GM20431 (cell line): ENCODE results near the gene FEN1.

ENCODE experiments used
- in situ Hi-C: fragments of 300-500 bp; cut with MseI, MboI; formaldehyde crosslinking; loops from one replicate; pipeline ENCODE4 v1.15.0; 2020; ENCODE audit warnings: low sequenced_read_pairs; ENCODE audit not compliant: unreplicated experiment

Gene FEN1

DNA sequence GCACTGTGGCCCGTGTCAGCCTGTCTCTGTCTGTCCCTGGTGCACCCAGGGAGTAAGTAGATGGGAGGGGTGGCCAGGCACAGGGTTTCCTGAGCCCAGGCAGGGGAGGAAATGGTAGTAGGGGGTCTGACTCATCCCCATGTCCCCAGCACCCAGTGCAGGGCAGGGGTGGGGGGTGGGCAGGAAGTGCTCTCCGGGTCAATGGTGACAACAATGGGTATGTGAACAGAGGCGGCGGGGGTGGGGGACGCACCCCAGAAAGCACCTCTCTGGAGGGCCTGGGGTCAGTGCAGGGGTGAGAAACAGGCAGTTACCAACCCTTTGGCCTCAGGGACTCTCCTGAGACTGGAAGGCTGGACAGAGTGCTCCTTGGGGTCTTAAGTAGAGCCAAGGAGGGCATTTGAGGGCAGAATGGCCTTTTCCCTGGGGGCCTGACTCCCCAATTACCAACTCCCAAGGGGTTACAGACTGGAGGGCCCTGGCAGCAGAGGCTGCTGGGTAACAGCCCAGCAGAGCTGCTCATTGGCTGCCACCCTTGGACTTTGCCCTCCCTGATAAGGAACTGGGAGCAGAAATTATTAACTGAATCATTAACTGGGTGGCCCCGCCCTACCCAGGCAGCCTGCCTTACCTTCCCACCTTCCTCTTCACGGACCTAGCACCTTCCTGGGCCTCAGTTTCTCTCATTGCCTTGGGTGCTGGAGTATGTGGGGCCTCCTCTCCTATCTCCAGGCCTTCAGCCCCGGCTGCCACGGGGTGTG lies 36.1 kb upstream of the FEN1 start:
- in situ Hi-C loops: no loop called here

GRCh38 chr11:61757213-61757862 lies 35.4 kb upstream of the FEN1 start:
- in situ Hi-C loops: no loop called here

DNA sequence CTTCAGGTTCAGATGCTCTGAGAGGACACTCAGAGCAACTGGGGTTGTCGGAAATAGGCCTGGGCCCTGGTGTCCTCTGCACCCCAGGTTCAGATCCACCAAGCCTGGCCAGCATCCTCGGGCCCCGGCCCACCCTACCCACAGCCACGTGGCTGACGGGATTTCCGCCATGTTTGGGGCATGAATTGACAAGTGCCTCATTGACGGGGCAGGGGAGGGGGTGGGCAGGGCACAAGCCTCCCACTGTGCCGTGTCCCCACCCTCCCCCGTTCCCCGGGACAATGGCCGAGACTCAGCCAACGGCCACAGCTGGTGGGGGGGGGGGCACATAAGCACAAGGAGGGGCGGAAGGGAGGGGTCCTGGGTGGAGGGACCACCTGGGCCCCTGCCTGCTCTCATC lies 31.8 kb upstream of the FEN1 start:
- in situ Hi-C loops: no loop called here

- in situ Hi-C loops: no loop called here
These were observed 31.1 kb upstream of the FEN1 start for GRCh38 chr11:61761440-61762222.

GRCh38 chr11:61762223-61762615 lies 30.5 kb upstream of the FEN1 start:
- in situ Hi-C loops: no loop called here

- in situ Hi-C loops: no loop called here
These were observed 29.9 kb upstream of the FEN1 start for GRCh38 chr11:61762798-61763197.

DNA sequence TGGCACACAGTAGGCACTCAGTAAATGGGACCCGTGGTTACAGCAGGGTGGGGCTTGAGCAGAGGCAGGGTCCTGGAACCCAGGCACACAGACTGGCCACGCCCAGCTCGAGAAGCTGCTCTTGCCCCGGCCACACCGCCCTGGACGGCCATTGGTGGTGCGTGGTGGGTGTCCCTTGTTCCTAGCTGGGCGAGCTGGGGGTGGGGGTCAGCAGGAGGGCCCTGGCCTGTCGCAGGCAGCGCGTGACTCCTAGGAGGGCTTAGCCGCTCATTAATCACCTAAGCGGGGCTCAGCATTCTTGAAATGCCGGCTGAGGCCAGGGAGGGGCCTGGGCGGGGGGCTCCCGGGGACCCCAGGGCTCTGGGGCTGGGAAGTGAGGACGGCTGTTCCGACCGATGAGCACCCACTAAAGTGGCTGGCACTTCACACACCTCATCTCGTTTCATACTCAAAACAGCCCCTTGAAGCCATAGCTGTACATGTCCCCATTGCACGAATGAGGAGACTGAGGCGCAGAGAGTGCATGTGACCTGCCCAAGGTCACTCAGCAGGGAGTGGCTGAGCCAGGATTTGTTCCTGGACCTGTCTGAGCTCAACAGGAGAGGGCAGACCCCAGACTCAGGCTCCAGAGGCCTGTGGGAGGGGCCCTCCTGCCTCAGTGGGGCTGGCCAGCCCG lies 28.6 kb upstream of the FEN1 start:
- in situ Hi-C loops: no loop called here

- in situ Hi-C loops: no loop called here
These were observed 28.0 kb upstream of the FEN1 start for GRCh38 chr11:61764606-61765260.

- in situ Hi-C loops: no loop called here
These were observed 27.0 kb upstream of the FEN1 start for GRCh38 chr11:61765550-61766253.

DNA sequence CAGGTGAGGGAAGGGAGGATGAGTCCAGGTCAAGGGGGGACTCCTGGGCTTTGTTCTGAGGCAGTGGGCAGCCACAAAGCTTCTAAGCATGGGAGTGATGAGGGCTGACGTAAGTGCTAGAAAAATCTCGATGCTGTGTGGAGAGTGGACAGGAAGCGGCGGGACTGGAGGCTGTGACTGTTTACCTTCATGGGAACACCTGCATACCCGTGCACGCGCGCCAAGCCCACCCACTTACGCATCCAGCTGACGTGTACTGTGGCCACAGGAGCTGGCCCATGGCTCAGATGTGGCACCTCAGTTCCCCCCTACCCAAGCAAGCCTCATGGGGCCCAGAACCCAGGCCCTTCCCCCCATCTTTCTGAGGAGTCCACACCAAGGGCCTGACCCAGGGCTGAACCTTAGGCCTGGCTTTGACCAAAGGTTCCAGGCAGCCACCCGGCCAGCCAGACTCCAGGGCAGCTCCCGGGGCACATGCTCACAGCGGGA lies 26.3 kb upstream of the FEN1 start:
- in situ Hi-C loops: no loop called here

DNA sequence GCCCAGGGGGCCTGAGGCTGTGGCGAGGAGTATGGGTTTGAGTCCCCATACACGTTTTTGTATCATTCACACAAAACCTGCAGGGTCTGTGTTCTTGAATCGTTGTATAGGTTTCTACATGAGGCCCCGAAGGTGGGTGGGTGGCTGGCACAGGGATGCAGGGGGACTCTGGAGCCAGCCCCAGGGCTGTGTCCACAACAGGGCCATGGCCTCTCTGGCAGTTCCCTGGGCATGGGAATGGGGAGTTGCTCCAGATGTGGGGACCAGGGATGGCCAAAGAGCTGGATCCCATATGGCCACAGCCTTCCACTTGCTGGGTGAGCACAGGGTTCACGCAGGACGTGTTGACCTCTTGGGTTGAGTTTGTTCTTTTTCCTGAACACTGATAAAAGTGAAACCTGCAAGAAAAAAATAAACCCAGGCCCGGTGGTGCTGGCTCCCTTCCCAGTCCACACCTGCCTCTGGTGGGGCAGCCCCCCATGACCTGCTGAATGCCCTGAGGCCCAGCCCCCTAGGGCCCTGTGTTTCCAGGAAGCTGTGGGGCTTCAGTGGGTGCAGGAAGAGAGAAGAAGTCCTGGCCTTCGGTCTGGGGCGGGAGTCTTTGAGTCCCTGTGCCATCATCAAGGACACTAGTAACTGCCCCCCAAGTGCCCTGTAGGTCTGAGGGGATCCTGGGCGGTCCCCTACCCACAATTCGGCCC lies 24.2 kb upstream of the FEN1 start:
- in situ Hi-C loops: no loop called here

- in situ Hi-C loops: no loop called here
These were observed 23.4 kb upstream of the FEN1 start for GRCh38 chr11:61769169-61769920.

DNA sequence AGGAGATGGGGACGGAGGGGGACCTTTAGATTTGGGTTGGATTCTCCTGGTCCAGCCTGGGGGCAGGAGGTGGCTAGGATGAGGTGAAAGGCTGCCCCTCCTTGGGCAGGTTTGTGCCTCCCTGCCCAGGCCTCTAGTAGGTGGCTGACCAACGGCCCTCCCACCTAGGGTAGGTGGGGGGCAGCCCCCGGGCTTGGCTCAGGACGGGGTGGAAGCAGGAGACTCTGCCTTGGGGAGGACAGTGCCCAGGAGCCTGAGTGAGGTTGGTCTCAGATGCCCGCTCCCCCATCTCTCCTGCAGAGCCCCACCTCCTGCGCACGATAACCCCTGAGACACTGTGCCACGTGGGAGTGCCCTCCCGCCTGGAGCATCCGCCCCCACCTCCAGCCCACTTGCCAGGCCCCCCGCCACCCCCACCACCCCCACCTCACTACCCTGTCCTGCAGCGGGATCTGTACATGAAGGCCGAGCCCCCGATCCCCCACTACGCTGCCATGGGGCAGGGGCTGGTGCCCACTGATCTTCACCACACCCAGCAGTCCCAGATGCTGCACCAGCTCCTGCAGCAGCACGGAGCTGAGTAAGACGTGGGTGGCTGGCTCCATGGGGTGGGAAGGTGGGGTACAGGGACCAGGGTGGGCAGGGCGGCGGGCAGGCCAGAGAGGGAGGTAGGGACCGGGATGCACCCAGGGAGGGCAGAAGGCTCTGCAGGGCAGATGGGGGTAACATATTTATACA lies 22.6 kb upstream of the FEN1 start:
- in situ Hi-C loops: no loop called here

GRCh38 chr11:61771195-61771894 lies 21.4 kb upstream of the FEN1 start:
- in situ Hi-C loops: no loop called here

GRCh38 chr11:61771985-61772455 lies 20.7 kb upstream of the FEN1 start:
- in situ Hi-C loops: no loop called here

- in situ Hi-C loops: no loop called here
These were observed 19.4 kb upstream of the FEN1 start for GRCh38 chr11:61773356-61773755.

DNA sequence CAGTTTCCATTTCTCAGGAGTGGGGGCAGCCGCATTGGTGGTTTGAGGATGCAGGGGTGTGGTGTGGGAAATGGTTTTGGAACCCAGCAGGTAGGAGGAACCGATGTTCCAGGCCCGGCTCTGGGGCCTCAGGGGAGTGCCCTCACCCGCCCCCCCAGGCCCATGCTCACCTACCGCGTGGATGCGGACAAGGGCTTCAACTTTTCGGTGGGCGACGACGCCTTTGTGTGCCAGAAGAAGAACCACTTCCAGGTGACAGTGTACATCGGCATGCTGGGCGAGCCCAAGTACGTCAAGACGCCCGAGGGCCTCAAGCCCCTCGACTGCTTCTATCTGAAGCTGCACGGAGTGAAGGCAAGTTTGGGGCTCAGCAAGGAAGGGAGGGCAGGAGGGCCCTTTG lies 18.9 kb upstream of the FEN1 start:
- in situ Hi-C loops: no loop called here
